Breast epithelium (tissue), 4 donors: Measurements from ENCODE around the gene PIGR. TPM values are rescaled to one million over a fixed set of nuclear protein-coding genes. Genes with fewer than 3 reads are reported as not detected.

Experiments
- DNase-seq, 2 donors: peaks; one replicate each; pipeline ENCODE4 v3.0.0-alpha.2; 2019; ENCODE audit warnings: low spot score in 2 of 2
- H3K27ac ChIP-seq, 2 donors: fragments of 200-600 bp; sonication (generic) in 1 of 2; one replicate each; pipeline ENCODE4 v1.5.1; 2016 to 2019; ENCODE audit warnings: mild to moderate bottlenecking in 1 of 2
- H3K27me3 ChIP-seq, 2 donors: fragments of 200-600 bp; sonication (generic) in 1 of 2; one replicate each; pipeline versions ENCODE4 v1.5.1 to v1.6.0; 2017 to 2019; ENCODE audit warnings: control low read depth in 1 of 2, mild to moderate bottlenecking in 1 of 2
- H3K36me3 ChIP-seq: fragments of 200-600 bp; one replicate; pipeline ENCODE4 v1.5.1; 2019
- H3K4me1 ChIP-seq, 2 donors: fragments of 200-600 bp; sonication (generic); one replicate each; pipeline ENCODE4 v1.5.1; 2016 to 2019; ENCODE audit warnings: control low read depth in 1 of 2
- H3K4me3 ChIP-seq, 3 donors: fragments of 200-600 bp; sonication (generic); 1 replicate in 2 of 3; 2 replicates in 1 of 3; pipeline ENCODE4 v1.5.1; 2016 to 2019; ENCODE audit warnings: mild to moderate bottlenecking in 3 of 3, moderate library complexity in 2 of 3
- H3K9me3 ChIP-seq, 2 donors: fragments of 200-600 bp; sonication (generic) in 1 of 2; one replicate each; pipeline ENCODE4 v1.5.1; 2016 to 2019; ENCODE audit warnings: control low read depth in 1 of 2
- POLR2A ChIP-seq: fragments of 450-650 bp; IDR thresholded peaks from one replicate; pipeline ENCODE4 v1.6.1; 2016; ENCODE audit warnings: antibody characterized with exemption, mild to moderate bottlenecking, moderate library complexity
- POLR2AphosphoS5 ChIP-seq, 3 donors: sonication (generic); formaldehyde crosslinking; IDR thresholded peaks; one replicate each; pipeline ENCODE4 v1.6.1; 2017; ENCODE audit warnings: antibody characterized with exemption in 3 of 3
- intact Hi-C: fragments of 100-400 bp; cut with DNase I; formaldehyde crosslinking; loops from one replicate; pipeline ENCODE4 v1.15.1; 2023; ENCODE audit warnings: low total_unique reads
- total RNA-seq, 3 donors: library from RNA; depleted of rRNA; stranded (reverse); fragments of >200 nt; gene quantifications; one replicate each; pipeline ENCODE4 v1.1.0, GENCODE V29; 2016
- TF ChIP-seq, protein P1 (sequence below), 3 donors: fragments of 450-650 bp; IDR thresholded peaks; one replicate each; pipeline ENCODE4 v1.5.1; 2016 to 2017; ENCODE audit warnings: antibody characterized with exemption in 3 of 3, mild to moderate bottlenecking in 3 of 3, moderate library complexity in 3 of 3

The PIGR gene
- total RNA-seq, 3 donors from 2014 or later = 0.16 to 205 (median 123) TPM

DNA sequence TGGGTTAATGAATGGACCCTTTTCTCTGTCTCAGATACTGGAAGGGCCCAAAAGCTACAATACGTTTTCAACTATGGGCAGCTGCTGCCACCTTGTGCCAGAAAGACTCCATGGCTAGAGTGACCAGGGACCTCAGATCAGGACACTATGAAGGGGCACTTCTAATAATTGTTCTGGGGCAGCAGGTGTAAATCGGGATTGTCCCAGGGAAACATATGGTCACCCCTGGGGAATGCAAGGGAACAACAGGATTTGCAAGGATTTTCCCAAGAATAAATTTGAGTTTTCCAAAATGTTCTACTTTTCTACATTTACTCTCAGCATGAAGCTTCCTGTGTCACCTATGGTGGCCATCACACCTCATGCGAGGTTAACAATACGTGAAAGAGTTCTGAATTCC is 36.0 kb upstream of the PIGR start:
- peak in 1 of 3 donors; percentile 40 for TF ChIP-seq POLR2AphosphoS5 (IDR thresholded peaks at IDR 0.05)
- TF ChIP-seq, protein P1, sequence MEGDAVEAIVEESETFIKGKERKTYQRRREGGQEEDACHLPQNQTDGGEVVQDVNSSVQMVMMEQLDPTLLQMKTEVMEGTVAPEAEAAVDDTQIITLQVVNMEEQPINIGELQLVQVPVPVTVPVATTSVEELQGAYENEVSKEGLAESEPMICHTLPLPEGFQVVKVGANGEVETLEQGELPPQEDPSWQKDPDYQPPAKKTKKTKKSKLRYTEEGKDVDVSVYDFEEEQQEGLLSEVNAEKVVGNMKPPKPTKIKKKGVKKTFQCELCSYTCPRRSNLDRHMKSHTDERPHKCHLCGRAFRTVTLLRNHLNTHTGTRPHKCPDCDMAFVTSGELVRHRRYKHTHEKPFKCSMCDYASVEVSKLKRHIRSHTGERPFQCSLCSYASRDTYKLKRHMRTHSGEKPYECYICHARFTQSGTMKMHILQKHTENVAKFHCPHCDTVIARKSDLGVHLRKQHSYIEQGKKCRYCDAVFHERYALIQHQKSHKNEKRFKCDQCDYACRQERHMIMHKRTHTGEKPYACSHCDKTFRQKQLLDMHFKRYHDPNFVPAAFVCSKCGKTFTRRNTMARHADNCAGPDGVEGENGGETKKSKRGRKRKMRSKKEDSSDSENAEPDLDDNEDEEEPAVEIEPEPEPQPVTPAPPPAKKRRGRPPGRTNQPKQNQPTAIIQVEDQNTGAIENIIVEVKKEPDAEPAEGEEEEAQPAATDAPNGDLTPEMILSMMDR (IDR thresholded peaks at IDR 0.05) = peak in 2 of 3 donors; percentile 42 to 70
- no peak for TF ChIP-seq POLR2A

DNA sequence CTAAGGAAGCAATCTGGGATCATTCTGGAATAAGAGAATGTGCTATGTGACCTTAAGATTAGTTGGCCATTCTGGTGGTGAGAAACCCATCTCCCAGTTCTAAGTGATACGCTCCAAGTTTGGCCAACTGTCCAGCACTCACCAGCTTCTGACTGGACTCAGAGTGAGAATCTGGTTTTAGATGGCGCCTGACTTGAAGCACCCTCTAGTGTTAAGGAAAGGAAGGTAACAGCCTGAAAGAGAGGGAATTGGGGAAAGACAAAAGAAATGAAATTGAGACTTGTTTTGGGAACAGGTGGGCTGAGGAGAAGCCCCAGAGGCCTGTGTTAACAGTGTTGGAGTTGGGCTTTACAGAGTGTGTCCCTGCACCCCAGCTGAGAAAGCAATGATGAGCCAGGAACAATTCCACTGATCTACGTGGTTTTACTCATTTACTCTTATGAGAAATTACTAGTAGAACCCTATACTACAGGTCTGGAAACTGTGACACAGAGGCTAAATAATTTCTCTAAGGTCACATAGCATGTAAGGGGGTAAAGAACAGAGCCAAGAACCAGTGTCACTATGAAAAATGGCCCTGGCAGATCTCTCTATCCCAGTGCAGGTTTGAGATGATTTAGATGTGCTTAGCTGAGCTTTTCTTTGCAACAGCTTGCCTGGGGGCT is 33.2 kb upstream of the PIGR start:
- Histone ChIP-seq H3K27ac (no peak overlapping the region), H3K9me3 (no peaks in the 10 kb centered on the region), H3K27me3 (no peaks in the 10 kb centered on the region), H3K36me3 (no peaks in the 10 kb centered on the region), H3K4me3 (no peak overlapping the region), H3K4me1 (no peaks in the 10 kb centered on the region)
- intact Hi-C loops = no loop called here
- TF ChIP-seq, protein P1 (IDR thresholded peaks at IDR 0.05) = peak in 1 of 3 donors; percentile 46
- TF ChIP-seq POLR2AphosphoS5 (IDR thresholded peaks at IDR 0.05) (no peak), POLR2A (no peak)
- no peak for DNase-seq

More for the DNA sequence above, 36.0 kb upstream of the PIGR start:
- no peak overlapping the region for H3K27ac ChIP-seq
- no peaks in the 10 kb centered on the region for H3K27me3 ChIP-seq
- no peaks in the 10 kb centered on the region for H3K4me1 ChIP-seq
- intact Hi-C loops = no loop called here
- peak in 1 of 2 donors; percentile 54 for DNase-seq
- no peaks in the 10 kb centered on the region for H3K9me3 ChIP-seq
- H3K36me3 ChIP-seq = no peaks in the 10 kb centered on the region
- no peak overlapping the region for H3K4me3 ChIP-seq

DNA sequence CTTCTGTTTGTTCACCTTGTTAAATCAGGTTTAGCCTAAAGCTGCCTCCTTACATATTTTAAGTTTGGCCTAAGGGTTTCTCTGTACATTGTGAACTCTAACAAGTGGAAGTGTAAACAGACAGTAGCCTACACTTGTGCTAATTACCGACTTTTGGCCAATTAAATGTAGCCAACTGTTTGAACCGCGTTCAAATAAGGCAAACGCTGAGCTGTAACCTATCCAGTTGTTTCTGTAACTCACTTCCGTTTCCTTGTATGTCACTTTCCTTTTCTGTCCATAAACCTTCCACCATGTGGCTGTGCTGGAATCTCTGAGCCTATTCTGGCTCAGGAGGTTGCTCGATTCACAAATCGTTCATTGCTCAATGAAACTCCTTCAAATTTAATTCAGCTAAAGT is 32.0 kb upstream of the PIGR start:
- Histone ChIP-seq H3K27ac (peak overlapping the region in 1 of 2 donors; percentile 26), H3K27me3 (no peaks in the 10 kb centered on the region), H3K4me1 (no peaks in the 10 kb centered on the region), H3K36me3 (no peaks in the 10 kb centered on the region), H3K4me3 (no peak overlapping the region), H3K9me3 (no peaks in the 10 kb centered on the region)
- intact Hi-C loops = no loop called here
- no peak for DNase-seq
- TF ChIP-seq, protein P1 (IDR thresholded peaks at IDR 0.05) = no peak
- TF ChIP-seq POLR2AphosphoS5 (IDR thresholded peaks at IDR 0.05) = no peak
- TF ChIP-seq POLR2A = no peak

DNA sequence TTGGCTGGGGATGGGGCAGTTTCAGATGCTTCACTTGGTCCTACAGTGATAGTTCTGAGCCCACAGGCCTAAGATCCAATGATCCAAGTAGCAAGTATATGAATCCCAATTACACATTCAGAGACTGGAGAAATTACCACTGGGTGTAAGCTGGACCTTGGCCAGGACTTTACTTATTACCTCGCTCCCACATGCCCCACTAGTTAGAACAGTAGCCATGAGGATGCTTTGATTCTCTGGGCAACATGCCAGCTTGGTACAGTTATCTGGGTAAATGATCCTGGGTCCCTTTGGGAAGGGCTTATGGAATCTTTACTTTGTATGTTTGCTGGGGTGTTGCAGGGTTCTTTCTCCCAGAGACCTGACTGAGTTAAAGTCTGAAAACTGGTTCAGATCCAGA is 29.0 kb upstream of the PIGR start:
- Histone ChIP-seq H3K4me3 (no peak overlapping the region), H3K27ac (no peak overlapping the region), H3K4me1 (no peaks in the 10 kb centered on the region), H3K27me3 (no peaks in the 10 kb centered on the region), H3K9me3 (no peaks in the 10 kb centered on the region), H3K36me3 (no peaks in the 10 kb centered on the region)
- no peak for DNase-seq
- intact Hi-C loops = no loop called here
- TF ChIP-seq POLR2AphosphoS5 (IDR thresholded peaks at IDR 0.05) (no peak), POLR2A (no peak)
- TF ChIP-seq, protein P1 (IDR thresholded peaks at IDR 0.05) = no peak

GRCh38 chr1:206974140-206974539 is 27.9 kb upstream of the PIGR start:
- TF ChIP-seq, protein P1 (IDR thresholded peaks at IDR 0.05) = no peak
- TF ChIP-seq POLR2AphosphoS5 (IDR thresholded peaks at IDR 0.05) = no peak
- TF ChIP-seq POLR2A = no peak
- Histone ChIP-seq H3K4me3 (no peak overlapping the region), H3K4me1 (no peaks in the 10 kb centered on the region), H3K27me3 (no peaks in the 10 kb centered on the region), H3K9me3 (no peaks in the 10 kb centered on the region), H3K36me3 (no peaks in the 10 kb centered on the region), H3K27ac (no peak overlapping the region)
- intact Hi-C loops = no loop called here
- no peak for DNase-seq
